Left forelimb (tissue), 1 donor: ENCODE results near the gene TBC1D23.
A peak's percentile ranks its signal among the peaks of the same experiment; 100 is the strongest.
"Not testable (repeated sequence)": the region's sequence is repeated elsewhere in the genome, so short reads cannot be mapped to it uniquely, and the experiment has no call there.

Experiments used
- DNase-seq: peaks from one replicate; pipeline ENCODE4 v3.0.0-alpha.2; 2018; ENCODE audit warnings: low spot score

The TBC1D23 gene

GRCh38 chr3:100306695-100307094 lies 45.9 kb downstream of the TBC1D23 start:
- DNase-seq, result no peak

GRCh38 chr3:100310355-100310965 lies 49.7 kb downstream of the TBC1D23 start:
- DNase-seq, result no peak

- no peak for DNase-seq
These were observed 50.2 kb downstream of the TBC1D23 start for GRCh38 chr3:100311011-100311410.

- no peak for DNase-seq
These were observed 55.9 kb downstream of the TBC1D23 start for GRCh38 chr3:100316641-100317069.

- DNase-seq, result no peak
These were observed 57.1 kb downstream of the TBC1D23 start for GRCh38 chr3:100317912-100318311.

- DNase-seq, result no peak
These were observed 59.2 kb downstream of the TBC1D23 start for GRCh38 chr3:100319951-100320350.

- no peak for DNase-seq
These were observed 63.3 kb downstream of the TBC1D23 start for GRCh38 chr3:100324044-100324443.

- no peak for DNase-seq
These were observed 65.0 kb downstream of the TBC1D23 start for GRCh38 chr3:100325827-100326226.

- not testable (repeated sequence) for DNase-seq
These were observed 66.6 kb downstream of the TBC1D23 start for GRCh38 chr3:100327377-100327776.

- DNase-seq, result no peak
These were observed 69.2 kb downstream of the TBC1D23 start for GRCh38 chr3:100329800-100330489.

GRCh38 chr3:100330651-100331050 lies 69.9 kb downstream of the TBC1D23 start:
- DNase-seq, result no peak

GRCh38 chr3:100331660-100332059 lies 70.9 kb downstream of the TBC1D23 start:
- no peak for DNase-seq

GRCh38 chr3:100333051-100333450 lies 72.3 kb downstream of the TBC1D23 start:
- DNase-seq, result no peak

- DNase-seq, result no peak
These were observed 73.2 kb downstream of the TBC1D23 start for GRCh38 chr3:100333970-100334487.

- peak; percentile 86 for DNase-seq
These were observed 73.9 kb downstream of the TBC1D23 start, which contains the start of gene NIT2 for GRCh38 chr3:100334488-100335351. TSS of gene NIT2 (plus strand) at chr3:100334757. CDS start at chr3:100334792, 35 bp downstream.

GRCh38 chr3:100335434-100335833 lies 74.6 kb downstream of the TBC1D23 start:
- DNase-seq, result no peak

GRCh38 chr3:100336229-100336628 lies 75.4 kb downstream of the TBC1D23 start:
- DNase-seq, result not testable (repeated sequence)

- no peak for DNase-seq
These were observed 78.1 kb downstream of the TBC1D23 start for GRCh38 chr3:100338911-100339310.

- DNase-seq, result no peak
These were observed 79.0 kb downstream of the TBC1D23 start for GRCh38 chr3:100339786-100340185.

- no peak for DNase-seq
These were observed 79.7 kb downstream of the TBC1D23 start for GRCh38 chr3:100340527-100340926.

- DNase-seq, result no peak
These were observed 87.9 kb downstream of the TBC1D23 start for GRCh38 chr3:100348727-100349126.

GRCh38 chr3:100351770-100352169 lies 91.0 kb downstream of the TBC1D23 start:
- DNase-seq, result not testable (repeated sequence)
